OCI-LY3 (cell line): ENCODE results near the gene ANP32B.

Experiments used
- EZH2phosphoT487 ChIP-seq: fragments of 200-600 bp; shearing (Covaris generic); IDR thresholded peaks from 2 replicates; pipeline ENCODE4 v1.6.1; 2018; ENCODE audit warnings: antibody characterized with exemption, mixed run types, low read depth
- TF ChIP-seq, protein P1 (sequence below): fragments of 200-600, 300-600 bp; sonication (generic); IDR thresholded peaks from 2 replicates; pipeline ENCODE4 v1.5.1; 2014; ENCODE audit warnings: antibody characterized with exemption, low read length, low read depth

- TF ChIP-seq, protein P1, sequence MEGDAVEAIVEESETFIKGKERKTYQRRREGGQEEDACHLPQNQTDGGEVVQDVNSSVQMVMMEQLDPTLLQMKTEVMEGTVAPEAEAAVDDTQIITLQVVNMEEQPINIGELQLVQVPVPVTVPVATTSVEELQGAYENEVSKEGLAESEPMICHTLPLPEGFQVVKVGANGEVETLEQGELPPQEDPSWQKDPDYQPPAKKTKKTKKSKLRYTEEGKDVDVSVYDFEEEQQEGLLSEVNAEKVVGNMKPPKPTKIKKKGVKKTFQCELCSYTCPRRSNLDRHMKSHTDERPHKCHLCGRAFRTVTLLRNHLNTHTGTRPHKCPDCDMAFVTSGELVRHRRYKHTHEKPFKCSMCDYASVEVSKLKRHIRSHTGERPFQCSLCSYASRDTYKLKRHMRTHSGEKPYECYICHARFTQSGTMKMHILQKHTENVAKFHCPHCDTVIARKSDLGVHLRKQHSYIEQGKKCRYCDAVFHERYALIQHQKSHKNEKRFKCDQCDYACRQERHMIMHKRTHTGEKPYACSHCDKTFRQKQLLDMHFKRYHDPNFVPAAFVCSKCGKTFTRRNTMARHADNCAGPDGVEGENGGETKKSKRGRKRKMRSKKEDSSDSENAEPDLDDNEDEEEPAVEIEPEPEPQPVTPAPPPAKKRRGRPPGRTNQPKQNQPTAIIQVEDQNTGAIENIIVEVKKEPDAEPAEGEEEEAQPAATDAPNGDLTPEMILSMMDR, result no peak; the same call in 1 of the 2 replicates
- no peak for TF ChIP-seq EZH2phosphoT487
These were observed 62.4 kb downstream of the ANP32B start for GRCh38 chr9:98045234-98046179.
